Mucosa of gallbladder (tissue), 1 donor: ENCODE results near the gene PLEK. TPM values are rescaled to one million over a fixed set of nuclear protein-coding genes. Genes with fewer than 3 reads are reported as not detected.
"Not testable (repeated sequence)": the region's sequence is repeated elsewhere in the genome, so short reads cannot be mapped to it uniquely, and the experiment has no call there.

Source experiments
- DNase-seq: peaks from one replicate; pipeline ENCODE4 v3.0.0-alpha.2; 2020; ENCODE audit warnings: low spot score
- total RNA-seq: library from RNA; stranded (reverse); gene quantifications from one replicate; pipeline ENCODE4 v1.2.1, GENCODE V29; 2021
- donor health status: DM: no; HTN: no; CAD: no.

PLEK gene
- total RNA-seq = 9.4 TPM

DNA sequence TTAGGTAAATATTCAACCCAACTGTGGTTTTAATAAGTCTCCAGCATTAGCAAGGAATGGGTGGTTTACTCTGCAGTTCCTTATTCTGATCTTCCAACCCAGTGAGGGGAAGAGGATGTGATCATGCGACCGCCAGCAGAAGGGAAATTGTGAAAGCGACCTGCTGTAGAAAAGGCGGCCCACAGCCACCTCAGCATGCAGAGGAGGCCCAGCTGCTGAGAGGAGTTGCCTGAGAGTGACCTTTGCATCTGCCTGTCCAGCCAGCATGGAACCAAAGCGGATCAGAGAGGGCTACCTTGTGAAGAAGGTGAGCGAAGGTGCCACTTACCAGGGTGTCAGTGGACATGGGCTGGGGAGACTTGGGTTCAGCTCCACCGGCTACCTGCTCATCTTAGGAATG lies at the start of gene PLEK:
TSS of gene PLEK (plus strand) at position 196 of the 400 bp plus-strand sequence. CDS start at position 266, 70 bp downstream.
- DNase-seq = peak; percentile 31

DNA sequence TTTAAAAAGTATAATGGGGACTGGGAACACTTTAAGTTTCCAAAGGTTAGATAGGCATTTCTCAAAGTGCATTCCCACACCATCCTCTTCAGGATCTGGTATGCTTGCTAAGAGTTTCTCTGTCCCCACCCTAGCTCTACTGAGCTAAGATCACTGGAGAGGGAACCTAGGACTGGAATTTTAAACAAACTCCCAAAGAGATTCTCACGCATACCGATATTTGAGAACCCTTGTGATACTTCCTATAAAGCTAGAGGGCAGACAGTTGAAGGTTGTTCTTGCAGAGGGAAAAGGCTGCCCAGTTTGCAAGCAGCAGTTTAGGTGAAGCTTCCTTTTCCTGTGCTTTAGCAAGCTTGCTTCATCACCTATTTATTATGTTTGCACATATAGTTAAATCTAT lies 49.0 kb upstream of the PLEK start:
- no peak for DNase-seq

- DNase-seq = no peak
Observed at GRCh38 chr2:68317971-68318913, 46.8 kb upstream of the PLEK start.

- DNase-seq = no peak
Observed at GRCh38 chr2:68318914-68319397, 46.1 kb upstream of the PLEK start.

GRCh38 chr2:68319398-68320117 lies 45.5 kb upstream of the PLEK start, which contains the start of gene CNRIP1:
TSS of gene CNRIP1 (minus strand) at chr2:68319949. CDS start at chr2:68319400, 549 bp downstream.
- peak; percentile 57 for DNase-seq

DNA sequence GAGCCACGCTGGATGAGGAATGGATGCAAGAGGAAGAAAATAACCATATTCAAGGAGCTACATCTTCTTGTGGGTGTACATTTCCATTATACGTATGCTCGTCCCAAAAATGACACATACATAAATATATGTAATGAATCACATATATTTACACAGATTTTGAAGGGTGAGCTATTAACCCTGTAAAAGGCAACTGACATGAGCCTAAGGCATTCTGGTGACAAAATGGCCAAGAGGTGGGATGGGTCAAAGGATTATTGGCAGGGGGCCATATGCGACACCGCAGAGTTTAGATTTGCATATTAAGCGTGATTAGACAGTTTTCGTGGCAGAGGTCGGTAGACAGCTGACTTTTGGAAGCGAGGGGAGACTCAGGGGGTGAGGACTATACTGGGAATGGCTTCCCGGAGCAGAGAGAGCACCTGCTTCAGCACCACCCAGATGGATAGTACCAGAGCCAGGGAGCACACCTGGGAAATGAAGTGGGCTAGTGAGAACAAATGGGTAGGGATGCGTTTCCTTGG lies 44.9 kb upstream of the PLEK start:
- DNase-seq = no peak

GRCh38 chr2:68325056-68325455 lies 40.0 kb upstream of the PLEK start:
- DNase-seq = no peak

DNA sequence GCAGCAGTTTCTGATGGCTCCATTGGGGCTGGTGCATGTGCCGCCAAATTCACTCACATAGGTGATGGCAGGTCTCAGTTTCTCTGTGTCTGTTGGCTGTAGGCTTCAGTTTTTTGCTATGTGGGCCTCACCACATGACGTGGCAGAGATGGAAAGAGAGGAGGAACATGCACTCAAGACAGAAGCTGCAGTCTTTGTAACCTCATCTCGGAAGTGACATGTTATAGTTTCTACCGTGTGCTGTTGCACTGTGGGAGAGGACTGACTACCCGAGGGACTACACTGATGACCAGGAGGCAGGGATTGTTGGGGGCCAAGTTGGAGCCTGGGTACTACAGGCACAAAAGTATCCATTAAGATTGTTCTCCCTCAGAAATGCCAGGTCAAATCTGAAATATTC lies 36.2 kb upstream of the PLEK start:
- DNase-seq = no peak

- no peak for DNase-seq
Observed at GRCh38 chr2:68330691-68331090, 34.4 kb upstream of the PLEK start.

- DNase-seq = no peak
Observed at GRCh38 chr2:68333009-68333408, 32.1 kb upstream of the PLEK start.

GRCh38 chr2:68333931-68334330 lies 31.2 kb upstream of the PLEK start:
- DNase-seq = no peak

DNA sequence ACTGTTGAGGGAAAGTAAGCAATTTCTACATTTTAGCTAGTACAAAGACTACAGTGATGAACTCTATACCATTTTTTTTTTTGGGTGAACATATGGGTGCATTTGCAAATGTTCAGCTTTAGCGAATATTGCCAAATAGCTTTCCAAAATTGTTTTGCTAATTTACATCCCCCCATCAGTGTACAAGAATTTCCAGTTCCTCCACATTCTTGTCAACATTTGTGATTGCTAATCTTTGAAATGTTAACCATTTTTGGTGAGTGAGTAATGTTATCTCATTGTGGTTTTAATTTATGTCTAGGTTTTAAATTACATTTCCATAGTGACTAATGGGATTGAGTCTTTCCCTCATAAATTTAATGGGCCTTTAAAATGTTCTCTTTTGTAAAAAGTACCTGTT lies 28.9 kb upstream of the PLEK start:
- no peak for DNase-seq

- DNase-seq = no peak
Observed at GRCh38 chr2:68340226-68341061, 24.6 kb upstream of the PLEK start.

DNA sequence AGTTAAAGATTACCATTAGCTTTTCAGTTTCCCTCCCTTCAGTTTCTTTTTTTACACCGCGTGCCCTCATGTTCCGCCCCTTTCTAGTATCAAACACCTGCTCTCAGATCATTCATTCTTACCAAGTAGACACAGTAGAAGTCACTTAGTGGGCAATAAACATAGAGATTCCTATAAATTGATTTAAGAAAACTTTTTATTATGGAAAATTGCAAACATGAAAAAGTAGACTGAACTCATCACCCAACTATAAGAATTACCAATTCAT lies 24.1 kb upstream of the PLEK start:
- no peak for DNase-seq

GRCh38 chr2:68341583-68341982 lies 23.5 kb upstream of the PLEK start:
- no peak for DNase-seq

- DNase-seq = no peak
Observed at GRCh38 chr2:68342470-68342869, 22.6 kb upstream of the PLEK start.

DNA sequence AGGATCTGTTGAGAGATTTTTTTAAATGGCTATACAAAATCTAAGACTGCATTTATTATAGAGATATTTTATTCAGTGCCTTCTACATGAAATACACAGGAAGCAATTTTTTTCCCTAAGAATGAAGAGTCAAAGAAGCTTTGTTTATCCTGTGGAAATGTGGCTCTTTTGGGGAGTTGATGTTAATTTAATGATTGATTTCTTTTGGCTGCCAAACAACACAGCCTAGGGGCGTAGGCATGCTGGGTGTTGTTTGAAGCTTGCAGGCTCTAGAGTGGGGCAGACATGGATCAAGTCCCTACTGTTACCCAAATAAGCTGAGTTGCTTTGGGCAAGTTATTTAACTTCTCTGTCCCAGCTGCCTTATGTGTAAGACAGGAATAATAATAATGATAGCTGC lies 21.1 kb upstream of the PLEK start:
- no peak for DNase-seq

DNA sequence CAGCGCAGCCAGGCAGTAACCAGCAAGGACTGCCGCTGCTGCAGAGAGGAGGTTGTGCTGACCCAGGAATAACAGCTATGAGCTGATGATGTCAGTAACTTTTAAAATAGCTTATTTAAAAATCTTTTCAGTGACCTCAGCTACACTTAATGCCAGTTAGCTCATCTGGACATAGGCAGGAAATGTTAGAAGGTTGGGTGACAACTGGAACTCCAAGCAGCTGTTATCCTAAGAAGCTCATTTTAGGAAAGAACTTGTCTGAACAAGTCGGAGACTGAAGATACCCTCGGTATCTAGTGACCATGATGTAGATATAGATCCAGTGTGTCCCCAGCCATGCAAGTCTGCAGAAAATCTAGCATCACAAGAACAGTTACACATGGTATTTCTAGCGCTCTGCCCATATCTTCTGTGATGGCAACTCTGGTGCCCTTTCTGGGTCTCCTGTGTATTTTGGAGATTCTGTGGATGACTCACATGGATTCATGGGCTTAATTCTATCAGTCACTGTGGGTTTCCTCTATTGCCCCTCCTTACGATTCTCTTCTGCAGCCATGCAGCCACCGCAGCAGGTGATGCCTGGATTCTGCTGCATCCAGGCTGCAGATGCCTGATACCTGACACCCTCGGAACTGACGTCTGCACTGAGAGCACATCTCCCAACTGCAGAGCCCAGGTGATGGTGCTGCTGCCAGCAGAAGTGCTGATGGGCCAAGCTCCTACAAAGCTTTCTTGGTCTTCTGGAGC lies 19.8 kb upstream of the PLEK start:
- no peak for DNase-seq

DNA sequence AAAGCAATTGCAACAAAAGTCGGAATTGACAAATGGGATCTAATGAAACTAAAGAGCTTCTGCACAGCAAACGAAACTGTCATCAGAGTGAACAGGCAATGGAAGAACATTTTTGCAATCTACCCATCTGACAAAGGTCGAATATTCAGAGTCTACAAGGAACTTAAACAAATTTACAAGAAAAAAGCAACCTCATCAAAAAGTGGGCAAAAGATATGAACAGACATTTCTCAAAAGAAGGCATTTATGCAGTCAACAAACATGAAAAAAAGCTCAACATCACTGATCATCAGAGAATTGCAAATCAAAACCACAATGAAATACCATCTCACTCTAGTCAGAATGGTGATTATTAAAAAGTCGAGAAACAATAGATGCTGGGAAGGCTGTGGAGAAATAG lies 16.0 kb upstream of the PLEK start:
- not testable (repeated sequence) for DNase-seq

GRCh38 chr2:68351997-68352396 lies 13.1 kb upstream of the PLEK start:
- no peak for DNase-seq
